IMR-90 (cell line): Measurements from ENCODE around the gene KCNQ2. TPM values are rescaled to one million over a fixed set of nuclear protein-coding genes. Genes with fewer than 3 reads are reported as not detected.

Experiments used
- ATAC-seq: fragments of 200-7000 bp; cut with Tn5 transposase; 2 replicates; pipeline ENCODE4 v1.9.1; 2020; ENCODE audit warnings: low read depth, mild to moderate bottlenecking, moderate library complexity
- BruUV-seq: library from RNA; stranded (reverse); fragments of 400-500 nt; replicated peaks from 2 replicates; lab custom pipeline; 2021; lab: Mats Ljungman, UMichigan
- CTCF ChIA-PET: fragments of 300-600 bp; formaldehyde crosslinking; extraction: SDS; loops from one replicate; lab custom pipeline; 2021; ENCODE audit warnings: antibody characterized with exemption; lab: Yijun Ruan, JAX
- POLR2A ChIA-PET: fragments of 300-600 bp; sonication (Branson Sonifier 250); formaldehyde crosslinking; loops from one replicate; lab custom pipeline; 2022; ENCODE audit warnings: antibody characterized with exemption; ENCODE audit not compliant: unreplicated experiment; lab: Charles Lee
- DNase-seq: peaks from one replicate; pipeline ENCODE4 v3.0.0; 2013
- H2AFZ ChIP-seq: replicated peaks from 2 replicates; pipeline ENCODE3; 2013; ENCODE audit warnings: low read length, mild to moderate bottlenecking; ENCODE audit not compliant: poor library complexity
- H2AK5ac ChIP-seq: 2 replicates; pipeline ENCODE4 v1.6.1; 2013; ENCODE audit warnings: low read depth, low read length, inconsistent platforms
- H2AK9ac ChIP-seq: replicated peaks from 2 replicates; pipeline ENCODE3; 2013; ENCODE audit warnings: mild to moderate bottlenecking, low read depth, low read length, moderate library complexity; ENCODE audit not compliant: poor library complexity
- H2BK120ac ChIP-seq: 2 replicates; pipeline ENCODE4 v1.6.1; 2013; ENCODE audit warnings: low read depth, low read length, inconsistent platforms
- H2BK15ac ChIP-seq: 3 replicates; pipeline ENCODE4 v1.6.1; 2013; ENCODE audit warnings: low read depth, low read length, inconsistent platforms
- H2BK20ac ChIP-seq: 2 replicates; pipeline ENCODE4 v1.6.1; 2013; ENCODE audit warnings: low read depth, mild to moderate bottlenecking, inconsistent platforms, low read length, moderate library complexity
- H2BK5ac ChIP-seq: 2 replicates; pipeline ENCODE4 v1.6.1; 2013; ENCODE audit warnings: mild to moderate bottlenecking, low read depth, low read length, inconsistent platforms; ENCODE audit not compliant: poor library complexity, severe bottlenecking
- H3K14ac ChIP-seq: replicated peaks from 2 replicates; pipeline ENCODE4 v1.6.1; 2013; ENCODE audit warnings: low read depth, low read length, inconsistent platforms
- H3K18ac ChIP-seq: 2 replicates; pipeline ENCODE4 v1.6.1; 2013; ENCODE audit warnings: low read depth, low read length, control low read depth
- H3K23ac ChIP-seq: 2 replicates; pipeline ENCODE4 v1.6.1; 2013; ENCODE audit warnings: low read depth, low read length, inconsistent platforms
- H3K27ac ChIP-seq: 2 replicates; pipeline ENCODE4 v1.5.1; 2013; ENCODE audit warnings: mild to moderate bottlenecking, control low read depth, low read length; ENCODE audit not compliant: insufficient read depth
- H3K27me3 ChIP-seq: 2 replicates; pipeline ENCODE4 v1.6.1; 2013; ENCODE audit warnings: low read length; ENCODE audit not compliant: control insufficient read depth, insufficient read depth
- H3K36me3 ChIP-seq: 2 replicates; pipeline ENCODE4 v1.6.1; 2013; ENCODE audit warnings: low read length, mixed read lengths; ENCODE audit not compliant: control insufficient read depth, insufficient read depth
- H3K4ac ChIP-seq: 2 replicates; pipeline ENCODE4 v1.6.1; 2013; ENCODE audit warnings: low read depth, low read length, inconsistent platforms
- H3K4me1 ChIP-seq: 2 replicates; pipeline ENCODE4 v1.6.1; 2013; ENCODE audit warnings: low read length, mixed read lengths; ENCODE audit not compliant: control insufficient read depth, insufficient read depth
- H3K4me2 ChIP-seq: 2 replicates; pipeline ENCODE4 v1.6.1; 2013; ENCODE audit warnings: low read depth, mild to moderate bottlenecking, control low read depth, low read length, moderate library complexity
- H3K4me3 ChIP-seq: 2 replicates; pipeline ENCODE4 v1.5.1; 2013; ENCODE audit warnings: low read depth, mild to moderate bottlenecking, control low read depth, low read length, moderate library complexity; ENCODE audit not compliant: insufficient read depth
- H3K56ac ChIP-seq: 2 replicates; pipeline ENCODE4 v1.6.1; 2013; ENCODE audit warnings: low read length, inconsistent platforms; ENCODE audit not compliant: insufficient read depth; ENCODE audit errors: extremely low read depth
- H3K79me1 ChIP-seq, 2 experiments: 2 replicates each; pipeline ENCODE4 v1.6.1; 2013; ENCODE audit warnings: low read length in 2 of 2, inconsistent platforms in 1 of 2, low read depth in 1 of 2
- H3K9ac ChIP-seq: 2 replicates; pipeline ENCODE4 v1.6.1; 2013; ENCODE audit warnings: low read depth, low read length, control low read depth
- H3K9me1 ChIP-seq: 2 replicates; pipeline ENCODE4 v1.6.1; 2013; ENCODE audit warnings: low read length, inconsistent platforms; ENCODE audit not compliant: insufficient read depth
- H3K9me3 ChIP-seq: 2 replicates; pipeline ENCODE4 v1.6.1; 2013; ENCODE audit warnings: low read length; ENCODE audit not compliant: control insufficient read depth, insufficient read depth
- H4K20me1 ChIP-seq: 2 replicates; pipeline ENCODE4 v1.6.1; 2013; ENCODE audit warnings: low read length, inconsistent platforms; ENCODE audit not compliant: insufficient read depth
- H4K5ac ChIP-seq: 2 replicates; pipeline ENCODE4 v1.6.1; 2013; ENCODE audit warnings: mild to moderate bottlenecking, low read depth, low read length, control low read depth
- H4K8ac ChIP-seq, 2 experiments: 2 replicates each; pipeline ENCODE4 v1.6.1; 2013; ENCODE audit warnings: low read depth in 2 of 2, low read length in 2 of 2, control low read depth in 1 of 2, inconsistent platforms in 1 of 2
- H4K91ac ChIP-seq: 2 replicates; pipeline ENCODE4 v1.6.1; 2013; ENCODE audit warnings: low read depth, low read length, inconsistent platforms; ENCODE audit not compliant: insufficient read depth
- BHLHE40 ChIP-seq: fragments of 150-350 bp; IDR thresholded peaks from 2 replicates; pipeline ENCODE4 v1.6.1; 2016; ENCODE audit warnings: mild to moderate bottlenecking, low read depth, low read length
- CHD1 ChIP-seq: IDR thresholded peaks from 2 replicates; pipeline ENCODE4 v1.6.1; 2012; ENCODE audit warnings: low read depth, low read length, improper control_type of control experiment
- MXI1 ChIP-seq: IDR thresholded peaks from 2 replicates; pipeline ENCODE4 v1.6.1; 2012; ENCODE audit warnings: low read depth, mild to moderate bottlenecking, low read length, moderate library complexity, borderline replicate concordance
- SMC3 ChIP-seq: fragments of 150-350 bp; IDR thresholded peaks from 2 replicates; pipeline ENCODE4 v1.6.1; 2016; ENCODE audit warnings: low read depth, mild to moderate bottlenecking, antibody characterized with exemption, low read length, moderate library complexity
- WGBS, 2 experiments: methylation state at CpG; one replicate each; pipeline versions ENCODE4 v1.1.5 to v1.1.7; 2013; ENCODE audit warnings: missing lambda C conversion rate in 2 of 2; ENCODE audit not compliant: insufficient read length in 1 of 2; ENCODE audit errors: extremely low coverage in 2 of 2; 5-methylcytosine and 5-hydroxymethylcytosine counted together
- dilution Hi-C: fragments of 300-500 bp; cut with HindIII; formaldehyde crosslinking; loops from one replicate; pipeline ENCODE4 v1.14.3; 2018; ENCODE audit warnings: low sequenced_read_pairs; ENCODE audit not compliant: unreplicated experiment
- in situ Hi-C: fragments of 300-500 bp; cut with MboI; formaldehyde crosslinking; loops from 3 replicates; pipeline ENCODE4 v1.14.3; 2019; ENCODE audit warnings: low sequenced_read_pairs, inconsistent platforms, mixed read lengths
- intact Hi-C: fragments of 100-400 bp; cut with micrococcal nuclease; formaldehyde crosslinking; loops from 2 replicates; pipeline ENCODE4 v1.10.0; 2022
- polyA plus RNA-seq, 3 experiments: library from polyadenylated mRNA; depleted of rRNA; stranded (reverse); fragments of >200 nt; gene quantifications; 2 replicates each; pipeline ENCODE4 v1.2.3, GENCODE V29; 2012; ENCODE audit warnings: low replicate concordance in 1 of 3
- total RNA-seq: library from RNA; depleted of rRNA; stranded (reverse); fragments of >200 nt; gene quantifications from 2 replicates; pipeline ENCODE4 v1.2.3, GENCODE V29; 2012
- TF ChIP-seq, protein P1 (sequence below): fragments of 150-350 bp; IDR thresholded peaks from 2 replicates; pipeline ENCODE4 v1.6.1; 2017; ENCODE audit warnings: mild to moderate bottlenecking, antibody characterized with exemption, low read length, low read depth

KCNQ2 gene
- total and polyA plus RNA-seq, 2 of the 4 experiments (the other 2 are of a cell fraction), result 0.02 TPM; not detected in 1

DNA sequence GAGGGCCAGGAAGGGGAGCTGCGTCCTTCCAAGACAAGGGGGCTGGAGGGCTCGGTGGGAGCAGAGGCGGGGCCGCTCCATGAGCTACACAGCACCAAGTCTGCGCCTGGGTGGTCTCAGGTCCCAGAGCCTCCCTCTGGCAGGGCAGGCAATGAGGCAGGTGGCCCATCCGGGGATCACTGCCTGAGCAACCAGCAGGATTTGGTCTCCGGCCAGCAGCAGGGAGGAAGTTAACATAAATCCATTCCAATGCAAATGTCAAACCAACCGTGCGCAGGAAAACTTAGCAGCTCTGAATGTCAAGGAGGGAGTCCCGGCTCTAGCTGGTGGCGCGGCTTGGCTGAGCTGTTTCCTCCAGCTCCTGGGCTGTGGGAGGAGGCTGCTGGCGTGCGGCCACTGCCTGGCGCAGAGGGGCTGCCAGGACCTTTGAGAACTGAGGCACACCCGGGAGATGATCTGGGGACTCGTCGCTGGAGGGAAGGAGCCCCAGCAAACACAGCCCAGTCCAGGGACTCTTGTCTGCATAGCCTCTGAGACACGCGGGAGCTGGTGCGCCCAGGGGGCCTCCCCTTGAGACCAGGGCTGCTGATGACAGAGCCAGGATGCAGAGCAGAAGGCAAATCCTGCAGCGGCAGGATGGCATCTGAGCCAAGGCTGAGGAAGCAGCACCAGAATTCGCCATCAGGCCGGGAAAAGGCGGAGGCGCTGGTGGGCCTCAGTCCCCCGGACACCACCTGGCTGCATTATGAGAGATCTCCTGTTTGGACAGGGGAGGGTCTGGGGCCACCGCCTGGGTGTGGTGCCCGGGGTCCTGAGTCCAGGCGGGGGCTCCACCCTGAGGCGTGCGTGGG is 78.2 kb downstream of the KCNQ2 start:
- Histone ChIP-seq H4K8ac (no peak overlapping the region), H3K18ac (no peak overlapping the region), H2AK5ac (no peak overlapping the region), H3K36me3 (no peaks in the 10 kb centered on the region), H3K9ac (no peak overlapping the region), H2BK15ac (no peak overlapping the region), H4K5ac (no peak overlapping the region), H3K4me2 (no peak overlapping the region), H4K91ac (no peak overlapping the region), H3K56ac (no peak overlapping the region), H2AFZ (no peak overlapping the region), H2BK5ac (no peak overlapping the region), H3K4me1 (peaks cover 2% of the 10 kb centered on the region; the same call in 1 of the 2 replicates), H2BK120ac (no peak overlapping the region), H3K14ac (no peak overlapping the region), H2BK20ac (no peak overlapping the region), H3K9me3 (peaks cover 6% of the 10 kb centered on the region), H3K79me1 (no peaks in the 10 kb centered on the region), H3K4ac (no peak overlapping the region), H4K20me1 (no peaks in the 10 kb centered on the region), H3K9me1 (no peaks in the 10 kb centered on the region), H3K27me3 (peaks cover 20% of the 10 kb centered on the region), H3K27ac (no peak overlapping the region), H2AK9ac (no peak overlapping the region), H3K4me3 (no peak overlapping the region), H3K23ac (no peak overlapping the region)
- intact Hi-C loops, result no loop called here
- CTCF ChIA-PET, result no interaction called here
- TF ChIP-seq MXI1 (no peak), CHD1 (no peak), BHLHE40 (no peak), SMC3 (no peak)
- TF ChIP-seq, protein P1, sequence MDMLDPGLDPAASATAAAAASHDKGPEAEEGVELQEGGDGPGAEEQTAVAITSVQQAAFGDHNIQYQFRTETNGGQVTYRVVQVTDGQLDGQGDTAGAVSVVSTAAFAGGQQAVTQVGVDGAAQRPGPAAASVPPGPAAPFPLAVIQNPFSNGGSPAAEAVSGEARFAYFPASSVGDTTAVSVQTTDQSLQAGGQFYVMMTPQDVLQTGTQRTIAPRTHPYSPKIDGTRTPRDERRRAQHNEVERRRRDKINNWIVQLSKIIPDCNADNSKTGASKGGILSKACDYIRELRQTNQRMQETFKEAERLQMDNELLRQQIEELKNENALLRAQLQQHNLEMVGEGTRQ, result no peak
- dilution Hi-C loops, result no loop called here
- no TSS peak for BruUV-seq
- ATAC-seq (no peak; the same call in 1 of the 2 replicates), DNase-seq (no peak)
- POLR2A ChIA-PET, result no interaction called here
- 11% methylated on average over 16 of the region's 32 CpGs; no CpG with 5 or more reads in 1 of the 2 experiments for WGBS, 2 experiments
- in situ Hi-C loops, result no loop called here
